ENCODE measurements around the gene APOO.

The APOO gene

GRCh38 chrX:23907498-23908218 lies at the start of gene APOO, which contains the start of gene CXorf58:
APOO (minus strand) TSS chrX:23907938; CDS start chrX:23907702, 236 bp downstream.
CXorf58 (plus strand) TSS chrX:23908006; CDS start chrX:23910303, 2,297 bp downstream.
- in situ Hi-C loops (cut with MboI; ENCODE audit: low sequenced_read_pairs) = loop anchor here (10.0 kb wide), 2 partner anchors 123 to 213 kb away; partner anchors contain the start of gene SAT1

- in situ Hi-C loops (cut with MboI; ENCODE audit: low sequenced_read_pairs) = no loop called here
Observed at GRCh38 chrX:23954396-23954795, 46.7 kb upstream of the APOO start.

GRCh38 chrX:23953908-23954269 lies 46.2 kb upstream of the APOO start:
- in situ Hi-C loops (cut with MboI; ENCODE audit: low sequenced_read_pairs) = no loop called here

- in situ Hi-C loops (cut with MboI; ENCODE audit: low sequenced_read_pairs) = no loop called here
Observed at GRCh38 chrX:23952984-23953907, 45.5 kb upstream of the APOO start.

GRCh38 chrX:23952391-23952790 lies 44.7 kb upstream of the APOO start:
- in situ Hi-C loops (cut with MboI; ENCODE audit: low sequenced_read_pairs) = no loop called here

- in situ Hi-C loops (cut with MboI; ENCODE audit: low sequenced_read_pairs) = no loop called here
Observed at GRCh38 chrX:23945206-23945605, 37.5 kb upstream of the APOO start.

GRCh38 chrX:23944234-23944633 lies 36.5 kb upstream of the APOO start:
- in situ Hi-C loops (cut with MboI; ENCODE audit: low sequenced_read_pairs) = no loop called here

GRCh38 chrX:23939203-23939602 lies 31.5 kb upstream of the APOO start:
- in situ Hi-C loops (cut with MboI; ENCODE audit: low sequenced_read_pairs) = no loop called here

- in situ Hi-C loops (cut with MboI; ENCODE audit: low sequenced_read_pairs) = no loop called here
Observed at GRCh38 chrX:23938690-23939089, 31.0 kb upstream of the APOO start.

GRCh38 chrX:23937100-23937499 lies 29.4 kb upstream of the APOO start:
- in situ Hi-C loops (cut with MboI; ENCODE audit: low sequenced_read_pairs) = no loop called here

GRCh38 chrX:23936180-23936579 lies 28.4 kb upstream of the APOO start:
- in situ Hi-C loops (cut with MboI; ENCODE audit: low sequenced_read_pairs) = no loop called here

- in situ Hi-C loops (cut with MboI; ENCODE audit: low sequenced_read_pairs) = no loop called here
Observed at GRCh38 chrX:23935106-23935505, 27.4 kb upstream of the APOO start.

GRCh38 chrX:23932046-23932445 lies 24.3 kb upstream of the APOO start:
- in situ Hi-C loops (cut with MboI; ENCODE audit: low sequenced_read_pairs) = no loop called here

GRCh38 chrX:23930894-23931604 lies 23.3 kb upstream of the APOO start:
- in situ Hi-C loops (cut with MboI; ENCODE audit: low sequenced_read_pairs) = no loop called here

- in situ Hi-C loops (cut with MboI; ENCODE audit: low sequenced_read_pairs) = no loop called here
Observed at GRCh38 chrX:23926015-23926414, 18.3 kb upstream of the APOO start.

- in situ Hi-C loops (cut with MboI; ENCODE audit: low sequenced_read_pairs) = no loop called here
Observed at GRCh38 chrX:23919706-23920320, 12.1 kb upstream of the APOO start.

GRCh38 chrX:23919148-23919547 lies 11.4 kb upstream of the APOO start:
- in situ Hi-C loops (cut with MboI; ENCODE audit: low sequenced_read_pairs) = no loop called here

GRCh38 chrX:23911126-23911835 lies 3.5 kb upstream of the APOO start:
- in situ Hi-C loops (cut with MboI; ENCODE audit: low sequenced_read_pairs) = no loop called here

- in situ Hi-C loops (cut with MboI; ENCODE audit: low sequenced_read_pairs) = loop anchor here (10.0 kb wide), 2 partner anchors 124 to 214 kb away; partner anchors contain the start of gene SAT1
Observed at GRCh38 chrX:23908219-23909004, 674 bp upstream of the APOO start.
